H9 (cell line): Measurements from ENCODE around the gene TTYH2. TPM values are rescaled to one million over a fixed set of nuclear protein-coding genes. Genes with fewer than 3 reads are reported as not detected.

ENCODE experiments used
- DNase-seq: peaks from one replicate; pipeline ENCODE4 v3.0.0-alpha.2; 2017
- H2AFZ ChIP-seq: one replicate; pipeline ENCODE4 v1.6.1; 2013; ENCODE audit warnings: mild to moderate bottlenecking, low read length, control low read depth, moderate library complexity
- H2AK5ac ChIP-seq: 2 replicates; pipeline ENCODE4 v1.6.1; 2013; ENCODE audit warnings: low read length, control low read depth, mixed read lengths; ENCODE audit not compliant: insufficient read length
- H2BK120ac ChIP-seq: one replicate; pipeline ENCODE4 v1.6.1; 2013; ENCODE audit warnings: low read depth, mild to moderate bottlenecking, low read length, control low read depth, inconsistent platforms; ENCODE audit not compliant: poor library complexity, severe bottlenecking
- H2BK12ac ChIP-seq: 2 replicates; pipeline ENCODE4 v1.6.1; 2013; ENCODE audit warnings: low read length, control low read depth, mixed read lengths, low read depth; ENCODE audit not compliant: insufficient read length
- H2BK15ac ChIP-seq: 2 replicates; pipeline ENCODE4 v1.6.1; 2013; ENCODE audit warnings: low read depth, low read length, control low read depth
- H2BK20ac ChIP-seq: one replicate; pipeline ENCODE4 v1.6.1; 2013; ENCODE audit warnings: low read depth, mild to moderate bottlenecking, low read length, control low read depth, inconsistent platforms; ENCODE audit not compliant: poor library complexity, severe bottlenecking
- H2BK5ac ChIP-seq: 2 replicates; pipeline ENCODE4 v1.6.1; 2013; ENCODE audit warnings: low read length, control low read depth, mixed read lengths; ENCODE audit not compliant: insufficient read length
- H3K14ac ChIP-seq: 2 replicates; pipeline ENCODE4 v1.6.1; 2013; ENCODE audit warnings: low read length, control low read depth; ENCODE audit not compliant: insufficient read depth
- H3K18ac ChIP-seq: 2 replicates; pipeline ENCODE4 v1.6.1; 2013; ENCODE audit warnings: low read depth, mild to moderate bottlenecking, mixed read lengths, low read length, control low read depth; ENCODE audit not compliant: insufficient read length
- H3K23ac ChIP-seq: 2 replicates; pipeline ENCODE4 v1.6.1; 2013; ENCODE audit warnings: low read length, control low read depth, mixed read lengths, low read depth; ENCODE audit not compliant: insufficient read length
- H3K23me2 ChIP-seq: 2 replicates; pipeline ENCODE4 v1.6.1; 2013; ENCODE audit warnings: low read depth, mild to moderate bottlenecking, mixed read lengths, low read length, control low read depth; ENCODE audit not compliant: insufficient read length, poor library complexity, severe bottlenecking
- H3K27ac ChIP-seq: 2 replicates; pipeline ENCODE4 v1.5.1; 2013; ENCODE audit warnings: low read length, control low read depth, mixed read lengths, low read depth; ENCODE audit not compliant: insufficient read length
- H3K27me3 ChIP-seq: 2 replicates; pipeline ENCODE4 v1.6.1; 2013; ENCODE audit warnings: low read length, control low read depth, inconsistent platforms; ENCODE audit not compliant: insufficient read depth
- H3K4ac ChIP-seq: 2 replicates; pipeline ENCODE4 v1.6.1; 2013; ENCODE audit warnings: low read depth, mild to moderate bottlenecking, control low read depth, inconsistent platforms, low read length, moderate library complexity
- H3K4me1 ChIP-seq: 2 replicates; pipeline ENCODE4 v1.6.1; 2013; ENCODE audit warnings: low read length, control low read depth, inconsistent platforms; ENCODE audit not compliant: insufficient read depth
- H3K4me2 ChIP-seq: 2 replicates; pipeline ENCODE4 v1.6.1; 2013; ENCODE audit warnings: low read length, control low read depth, mixed read lengths; ENCODE audit not compliant: insufficient read length, insufficient read depth
- H3K56ac ChIP-seq: 2 replicates; pipeline ENCODE4 v1.6.1; 2013; ENCODE audit warnings: low read depth, mild to moderate bottlenecking, mixed read lengths, low read length, control low read depth; ENCODE audit not compliant: insufficient read length
- H3K79me1 ChIP-seq: 2 replicates; pipeline ENCODE4 v1.6.1; 2013; ENCODE audit warnings: low read depth, mild to moderate bottlenecking, moderate library complexity, low read length, control low read depth, inconsistent platforms; ENCODE audit not compliant: insufficient read depth, poor library complexity, severe bottlenecking
- H3K79me2 ChIP-seq: 2 replicates; pipeline ENCODE4 v1.6.1; 2013; ENCODE audit warnings: low read length, control low read depth, inconsistent platforms; ENCODE audit not compliant: insufficient read depth
- H3K9ac ChIP-seq: 2 replicates; pipeline ENCODE4 v1.6.1; 2013; ENCODE audit warnings: low read length, control low read depth, mixed read lengths; ENCODE audit not compliant: insufficient read length; ENCODE audit errors: extremely low read depth
- H3K9me3 ChIP-seq: one replicate; pipeline ENCODE4 v1.6.1; 2013; ENCODE audit warnings: low read depth, low read length, inconsistent platforms; ENCODE audit not compliant: control insufficient read depth
- H3T11ph ChIP-seq: one replicate; pipeline ENCODE4 v1.6.1; 2013; ENCODE audit warnings: mild to moderate bottlenecking, low read length, control low read depth, inconsistent platforms
- H4K20me1 ChIP-seq: one replicate; pipeline ENCODE4 v1.6.1; 2013; ENCODE audit not compliant: control insufficient read depth, insufficient read length, insufficient read depth
- H4K5ac ChIP-seq: 2 replicates; pipeline ENCODE4 v1.6.1; 2013; ENCODE audit warnings: low read depth, mild to moderate bottlenecking, mixed read lengths, low read length, control low read depth; ENCODE audit not compliant: insufficient read length
- H4K8ac ChIP-seq: replicated peaks from 2 replicates; pipeline ENCODE4 v1.6.1; 2013; ENCODE audit warnings: low read length, control low read depth, mixed read lengths, low read depth; ENCODE audit not compliant: insufficient read length
- H4K91ac ChIP-seq: 2 replicates; pipeline ENCODE4 v1.6.1; 2013; ENCODE audit warnings: low read depth, mild to moderate bottlenecking, moderate library complexity, mixed read lengths, low read length, control low read depth; ENCODE audit not compliant: insufficient read length
- H3K27ac Mint-ChIP-seq, 3 experiments: 2 replicates in 2 of 3; 3 replicates in 1 of 3; pipeline ENCODE4 v1.8.0; 2020 to 2021; ENCODE audit warnings: mixed read lengths in 3 of 3, mild to moderate bottlenecking in 1 of 3, moderate library complexity in 1 of 3
- H3K27me3 Mint-ChIP-seq: 2 replicates; pipeline ENCODE4 v1.8.0; 2021; ENCODE audit warnings: low read depth, mild to moderate bottlenecking, moderate library complexity, mixed read lengths
- H3K36me3 Mint-ChIP-seq, 3 experiments: 2 replicates in 2 of 3; 3 replicates in 1 of 3; pipeline ENCODE4 v1.8.0; 2020 to 2021; ENCODE audit warnings: low read depth in 3 of 3, mixed read lengths in 3 of 3; ENCODE audit not compliant: insufficient read depth in 1 of 3
- H3K4me1 Mint-ChIP-seq, 2 experiments: 2 replicates each; pipeline ENCODE4 v1.8.0; 2020; ENCODE audit warnings: mixed read lengths in 2 of 2
- H3K4me3 Mint-ChIP-seq, 2 experiments: 2 replicates in 1 of 2; 3 replicates in 1 of 2; pipeline ENCODE4 v1.8.0; 2020 to 2021; ENCODE audit warnings: mild to moderate bottlenecking in 2 of 2, mixed read lengths in 2 of 2, moderate library complexity in 1 of 2
- H3K9me3 Mint-ChIP-seq, 2 experiments: 2 replicates in 1 of 2; 3 replicates in 1 of 2; pipeline ENCODE4 v1.8.0; 2020; ENCODE audit warnings: mild to moderate bottlenecking in 2 of 2, mixed read lengths in 2 of 2, moderate library complexity in 1 of 2
- CTCF ChIP-seq: fragments of 200-600 bp; sonication (generic); conservative IDR thresholded peaks from 3 replicates; pipeline ENCODE4 v1.8.0; 2021; ENCODE audit warnings: antibody characterized with exemption, mild to moderate bottlenecking
- WGBS: extraction: QIAGEN DNeasy Blood & Tissue Kit; methylation state at CpG from one replicate; pipeline ENCODE4 v1.1.7; 2013; ENCODE audit warnings: missing lambda C conversion rate, low lambda C conversion rate, mixed read lengths; ENCODE audit not compliant: insufficient read length; ENCODE audit errors: extremely low coverage; 5-methylcytosine and 5-hydroxymethylcytosine counted together
- total RNA-seq: library from RNA; stranded (reverse); gene quantifications from 2 replicates; pipeline ENCODE4 v1.2.1, GENCODE V29; 2021

The TTYH2 gene
- total RNA-seq, 1 experiment from 2014 or later, result 1.6 TPM

- Histone ChIP-seq H2BK12ac (no peak overlapping the region), H3K14ac (no peak overlapping the region), H2AFZ (no peak overlapping the region), H2BK120ac (no peak overlapping the region), H3K79me1 (no peaks in the 10 kb centered on the region), H3K27ac (no peak overlapping the region), H4K91ac (no peak overlapping the region), H3K23ac (no peak overlapping the region), H3K4me2 (no peak overlapping the region), H4K20me1 (no peaks in the 10 kb centered on the region), H2BK20ac (no peak overlapping the region), H3K56ac (no peak overlapping the region), H3K9ac (no peak overlapping the region), H3K4ac (no peak overlapping the region), H3K4me1 (no peaks in the 10 kb centered on the region), H2AK5ac (no peak overlapping the region), H2BK5ac (no peak overlapping the region), H4K5ac (no peak overlapping the region), H3K18ac (no peak overlapping the region), H3T11ph (no peak overlapping the region), H3K79me2 (no peaks in the 10 kb centered on the region), H3K9me3 (no peaks in the 10 kb centered on the region), H3K23me2 (no peaks in the 10 kb centered on the region), H3K27me3 (no peaks in the 10 kb centered on the region), H4K8ac (no peak overlapping the region), H2BK15ac (no peak overlapping the region)
- H3K36me3 Mint-ChIP-seq, result no peaks in the 10 kb centered on the region
- TF ChIP-seq CTCF, result no peak
- H3K4me3 Mint-ChIP-seq, result peak overlapping the region in 1 of 2 experiments; percentile 41; a peak in 1 of 5 replicates
- no peak for DNase-seq
- H3K4me1 Mint-ChIP-seq, result peaks cover 8 to 11% of the 10 kb centered on the region in 2 experiments
- no CpG with 5 or more reads among the region's 6 CpGs for WGBS
- no peaks in the 10 kb centered on the region for H3K9me3 Mint-ChIP-seq
- peak overlapping the region in 1 of 3 experiments; percentile 86; a peak in 3 of 7 replicates for H3K27ac Mint-ChIP-seq
- peaks cover 4% of the 10 kb centered on the region for H3K27me3 Mint-ChIP-seq
Observed at GRCh38 chr17:74226252-74226651, 12.9 kb downstream of the TTYH2 start.
